Stimulated activated CD4-positive, alpha-beta T cell treated with anti-CD3 and anti-CD28 coated beads, Interleukin-4, amount 100 ng/mL, for 48 hours (primary cell): ENCODE data around the gene SNCA.

Experiments used
- DNase-seq, 2 donors: peaks; one replicate each; pipeline ENCODE4 v3.0.0-alpha.2; 2020; ENCODE audit warnings: low read depth in 2 of 2

SNCA gene

GRCh38 chr4:89707467-89707866, 129.5 kb downstream of the SNCA start:
- DNase-seq, result no peak

- no peak for DNase-seq
Measured at GRCh38 chr4:89704651-89705395, 132.1 kb downstream of the SNCA start.

DNA sequence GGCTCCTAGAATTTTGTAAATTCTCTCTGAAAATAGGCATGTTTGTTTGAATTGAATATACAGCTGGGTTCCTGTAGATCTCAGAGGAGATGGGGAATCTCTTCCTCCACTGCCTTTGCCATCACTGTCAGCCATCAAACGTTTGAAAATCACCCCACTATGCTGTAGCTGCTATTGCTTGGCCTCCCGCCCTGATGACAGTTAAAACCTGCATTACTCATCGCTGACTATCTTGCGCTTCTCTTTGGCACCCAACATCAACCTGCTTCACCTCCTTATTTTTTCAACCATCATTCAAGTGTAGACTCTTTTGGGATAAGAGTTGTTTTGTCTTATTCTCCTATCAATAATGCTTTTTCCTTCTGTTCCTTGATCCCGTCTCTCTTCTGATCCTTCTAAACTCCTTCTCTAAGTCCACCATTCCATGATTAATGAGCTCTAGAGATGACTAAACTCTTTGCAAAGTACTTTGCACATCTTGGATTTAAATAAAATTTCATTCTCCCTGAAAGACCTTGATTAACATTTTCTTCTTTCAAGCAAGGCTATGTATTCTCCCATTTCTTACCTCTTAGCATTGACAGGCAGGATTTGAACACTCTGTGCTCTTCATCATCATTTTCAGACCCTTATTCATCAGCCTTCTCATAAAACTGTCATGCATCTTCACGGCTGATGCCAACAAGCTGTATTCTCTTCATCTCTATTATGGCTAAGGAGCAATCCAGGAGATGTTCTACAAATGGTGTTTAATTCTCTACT, 133.0 kb downstream of the SNCA start:
- DNase-seq, result no peak

DNA sequence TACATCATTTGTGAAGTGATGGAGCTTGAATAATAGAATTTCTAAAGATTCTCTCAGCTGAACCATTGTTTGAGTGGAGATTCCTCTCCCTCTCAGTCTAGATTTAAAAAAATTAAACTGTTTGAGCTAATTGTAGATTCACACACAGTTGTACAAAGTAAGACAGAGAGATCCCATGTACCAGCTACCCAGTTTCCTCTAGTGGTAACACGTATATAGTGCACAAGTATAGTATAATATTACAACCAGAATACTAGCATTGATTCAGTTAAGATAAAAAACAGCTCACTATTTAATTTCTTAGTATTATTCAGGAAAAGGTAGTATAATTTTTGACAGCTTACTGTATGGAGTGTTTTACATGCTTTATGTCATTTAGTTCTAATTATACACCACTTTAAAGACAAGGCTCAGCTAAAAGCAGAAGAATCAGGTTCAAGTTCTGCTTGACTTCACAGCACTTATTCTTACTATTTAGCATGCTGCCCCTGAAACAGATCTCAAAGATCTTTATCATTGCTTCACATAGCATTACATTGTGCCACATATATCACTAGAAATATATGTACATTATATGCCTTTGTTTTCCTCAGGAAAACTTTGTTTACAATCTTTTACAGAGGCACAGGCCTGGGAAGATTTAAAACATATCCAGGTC, 136.1 kb downstream of the SNCA start:
- no peak for DNase-seq

GRCh38 chr4:89685690-89686089, 151.3 kb downstream of the SNCA start:
- no peak for DNase-seq

GRCh38 chr4:89685277-89685676, 151.7 kb downstream of the SNCA start:
- no peak for DNase-seq

DNA sequence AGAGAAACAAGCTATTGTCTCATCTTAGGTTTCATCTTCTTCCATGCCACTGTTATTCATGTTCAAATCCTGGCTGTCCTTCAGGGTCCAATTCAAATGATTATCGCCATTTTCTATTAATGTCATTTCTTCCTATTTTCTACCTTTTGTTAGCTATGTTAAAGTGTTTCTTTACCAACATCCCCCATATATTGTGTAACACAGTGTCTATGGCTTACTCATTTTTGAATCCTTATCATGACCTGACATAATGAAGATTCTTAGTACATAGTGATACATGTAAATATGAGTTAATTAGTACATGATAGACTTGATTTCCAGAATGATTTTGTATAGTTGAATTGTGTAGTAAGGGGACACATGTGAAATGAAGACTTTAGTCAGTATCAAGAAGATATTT, 152.4 kb downstream of the SNCA start:
- no peak for DNase-seq

DNA sequence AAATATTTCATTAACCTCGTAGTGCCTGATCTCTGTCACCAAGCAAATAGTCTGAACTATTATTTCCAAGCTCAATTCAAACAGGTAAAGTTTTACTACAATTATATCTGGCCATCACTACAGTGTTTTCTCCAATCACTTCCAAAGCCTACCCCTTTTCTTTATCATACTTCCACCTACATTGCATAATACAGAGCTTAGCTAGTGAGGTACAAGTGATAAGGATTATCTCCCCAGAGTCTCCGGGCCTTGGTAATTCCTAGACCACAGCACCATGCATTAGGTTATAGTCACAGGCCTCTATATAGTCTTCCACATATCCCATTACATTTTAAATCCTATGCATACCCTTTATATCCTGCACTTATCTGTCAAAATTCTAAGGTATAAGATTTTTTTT, 154.2 kb downstream of the SNCA start:
- DNase-seq, result no peak

DNA sequence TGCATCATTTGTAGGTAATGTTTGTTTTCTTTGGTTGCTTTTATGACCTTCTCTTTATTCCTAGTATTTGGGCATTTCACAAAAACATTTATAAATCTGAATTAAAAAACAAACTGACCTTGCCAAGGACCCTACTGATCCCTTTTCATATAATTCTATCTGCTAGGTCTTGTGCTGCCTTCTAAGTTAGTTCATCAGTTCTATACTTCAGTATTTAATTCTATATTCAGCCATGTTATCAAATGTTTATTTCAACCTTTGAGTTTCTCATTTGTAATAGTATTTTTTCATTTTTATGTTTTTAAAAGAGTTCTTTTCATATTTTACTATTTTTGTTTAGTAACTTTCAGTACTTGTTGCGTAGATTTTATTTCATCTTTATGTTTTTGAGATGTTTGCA, 155.3 kb downstream of the SNCA start:
- DNase-seq, result no peak

DNA sequence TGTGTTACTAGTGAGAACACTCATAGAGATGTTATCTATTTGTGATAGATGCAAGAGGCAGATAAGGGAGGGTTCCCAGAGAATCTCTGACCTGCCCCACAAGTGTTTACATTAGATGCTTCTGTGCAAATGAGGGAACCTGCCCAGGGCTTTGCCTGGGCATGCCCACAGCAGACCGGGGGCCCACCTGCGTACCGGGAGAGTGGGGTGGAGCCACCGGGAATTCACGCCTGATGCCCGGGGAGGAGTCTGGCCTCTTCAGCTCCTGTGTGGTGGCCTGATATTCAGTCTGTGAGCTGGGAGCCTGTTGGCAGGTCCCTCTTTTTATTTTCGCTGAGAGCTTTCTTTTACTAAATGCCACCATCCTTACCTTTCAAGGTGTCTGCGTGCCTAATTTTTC, 155.7 kb downstream of the SNCA start:
- DNase-seq, result no peak

DNA sequence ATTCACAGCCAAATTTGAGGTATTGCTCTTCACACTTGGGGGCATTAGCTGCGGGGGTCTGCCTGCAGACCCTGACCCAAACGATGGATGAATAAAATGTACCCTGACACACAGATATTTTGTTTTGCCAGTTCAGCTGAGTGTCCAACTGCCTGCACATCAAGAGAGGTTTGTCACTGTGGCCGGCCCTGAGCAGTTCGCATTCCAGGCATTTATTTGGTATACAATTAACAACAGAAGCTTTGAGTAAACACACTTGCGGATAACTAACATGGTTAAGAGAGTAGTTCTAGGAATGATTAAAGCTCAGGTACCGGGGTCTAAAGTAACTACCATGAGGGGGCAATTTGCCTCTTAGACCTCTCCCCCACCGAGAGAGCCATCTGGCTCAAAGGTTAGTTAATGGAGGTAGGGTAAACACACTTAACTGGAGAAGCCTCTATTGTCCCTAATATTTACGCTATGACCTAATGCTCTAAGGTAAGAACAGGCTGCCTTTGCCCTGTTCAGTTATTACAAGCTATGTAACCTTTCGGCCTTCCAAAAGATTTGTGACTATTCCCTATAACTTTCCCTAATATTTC, 162.0 kb downstream of the SNCA start:
- DNase-seq, result no peak
